Heart right ventricle (tissue), 16 donors: ENCODE results near the gene WFIKKN2. TPM values are rescaled to one million over a fixed set of nuclear protein-coding genes. Genes with fewer than 3 reads are reported as not detected.

Experiments
- ATAC-seq, 8 donors: fragments of 200-7000 bp; cut with Tn5 transposase; one replicate each; pipeline ENCODE4 v1.9.1; 2020; ENCODE audit warnings: mild to moderate bottlenecking in 8 of 8, moderate library complexity in 8 of 8, moderate number of reproducible peaks in 1 of 8
- DNase-seq, 2 donors: peaks; one replicate each; pipeline ENCODE4 v3.0.0-alpha.2; 2020
- H3K27ac ChIP-seq, 10 donors: fragments of 200-600 bp; sonication (generic) in 2 of 10; one replicate each; pipeline versions ENCODE4 v1.5.0 to v1.8.0; 2020 to 2022; ENCODE audit warnings: mild to moderate bottlenecking in 3 of 10
- H3K27me3 ChIP-seq, 7 donors: fragments of 200-600 bp; one replicate each; pipeline ENCODE4 v1.8.0; 2021 to 2022; ENCODE audit warnings: mild to moderate bottlenecking in 2 of 7
- H3K36me3 ChIP-seq, 9 donors: fragments of 200-600 bp; sonication (generic) in 1 of 9; one replicate each; pipeline versions ENCODE4 v1.5.0 to v1.8.0; 2020 to 2022; ENCODE audit warnings: mild to moderate bottlenecking in 2 of 9
- H3K4me1 ChIP-seq, 9 donors: fragments of 200-600 bp; sonication (generic) in 1 of 9; one replicate each; pipeline versions ENCODE4 v1.5.0 to v1.8.0; 2020 to 2022; ENCODE audit warnings: mild to moderate bottlenecking in 4 of 9
- H3K4me3 ChIP-seq, 10 donors: fragments of 200-600 bp; sonication (generic) in 2 of 10; one replicate each; pipeline versions ENCODE4 v1.5.0 to v1.8.0; 2020 to 2022; ENCODE audit warnings: mild to moderate bottlenecking in 7 of 10, moderate library complexity in 2 of 10
- H3K9me3 ChIP-seq, 11 donors: fragments of 200-600 bp in 10 of 11; sonication (generic) in 2 of 11; one replicate each; pipeline versions ENCODE4 v1.5.0 to v1.8.0; 2013 to 2022; ENCODE audit warnings: mild to moderate bottlenecking in 2 of 11, control low read depth in 1 of 11, moderate library complexity in 1 of 11
- WGBS, 2 donors: extraction: QIAGEN DNeasy Blood & Tissue Kit; methylation state at CpG; one replicate each; pipeline ENCODE4 v1.1.7; 2013; ENCODE audit warnings: inconsistent platforms in 1 of 2; 5-methylcytosine and 5-hydroxymethylcytosine counted together
- intact Hi-C, 10 donors: fragments of 100-400 bp; cut with DNase I; formaldehyde crosslinking; loops; one replicate each; pipeline versions ENCODE4 v1.11.1 to v1.14.2; 2022
- polyA plus RNA-seq, 2 donors: library from polyadenylated mRNA; stranded (reverse); fragments of 200-250 nt; gene quantifications; one replicate each; pipeline ENCODE4 v1.2.3, GENCODE V29; 2013
- total RNA-seq, 10 donors: library from RNA; stranded (reverse); fragmentation: NEBNext Ultra II Directional in 3 of 10; extraction: Animal tissue kit (Norgen Biotek cat#: 25700) in 3 of 10; gene quantifications; one replicate each; pipeline versions ENCODE4 v1.2.1 to v1.2.4, GENCODE V29; 2021 to 2023
- TF ChIP-seq, protein P1 (sequence below), 9 donors: fragments of 200-600 bp; sonication (generic) in 2 of 9; IDR thresholded peaks; one replicate each; pipeline versions ENCODE4 v1.5.0 to v1.8.0; 2021 to 2022; ENCODE audit warnings: antibody characterized with exemption in 9 of 9, mild to moderate bottlenecking in 5 of 9, moderate library complexity in 1 of 9
- donor health status: Arrhythmogenic right ventricular cardiomyopathy.
- donor health status: ischemic (EF 13 %, LVEDD 7.1; RV severe dilation, severe dysfunction).
- donor health status: healthy with polysubstance abuse.
- donor health status: DM: no; HTN: yes; CAD: no.
- donor health status: DM: no; HTN: no; CAD: no.
- donor health status: ischemic (EF 25% LVEDD 6.9; RV normal size, moderate dysfunction).
- donor health status: ischemic (EF 25% LVEDD 5.7; RV mildly dilated, moderate dysfunction).
- donor health status: healthy.
- donor health status: DM: yes; HTN: yes; CAD: no.
- donor health status: Ischemic cardiomyopathy.
- donor health status: ischemic (EF 35%, LVEDD 5.7; RV mildly dilated, moderate dysfunction).
- donor health status: nonischemic (EF 11% LVEDD 7.7; RV severe dilation, severe dysfunction).
- donor health status: DM: yes; HTN: yes; CAD: no.
- donor health status: PGD.
- donor health status: ischemic (EF 29% LVEDD 5.4; RV normal size, mild dysfunction).
- donor health status: nonischemic (EF 23%, LVEDD 6.1; RV moderate dilation, normal function).

Gene WFIKKN2
- total and polyA plus RNA-seq, 12 donors, result 0.10 to 1.7 (median 0.49) TPM

- TF ChIP-seq, protein P1, sequence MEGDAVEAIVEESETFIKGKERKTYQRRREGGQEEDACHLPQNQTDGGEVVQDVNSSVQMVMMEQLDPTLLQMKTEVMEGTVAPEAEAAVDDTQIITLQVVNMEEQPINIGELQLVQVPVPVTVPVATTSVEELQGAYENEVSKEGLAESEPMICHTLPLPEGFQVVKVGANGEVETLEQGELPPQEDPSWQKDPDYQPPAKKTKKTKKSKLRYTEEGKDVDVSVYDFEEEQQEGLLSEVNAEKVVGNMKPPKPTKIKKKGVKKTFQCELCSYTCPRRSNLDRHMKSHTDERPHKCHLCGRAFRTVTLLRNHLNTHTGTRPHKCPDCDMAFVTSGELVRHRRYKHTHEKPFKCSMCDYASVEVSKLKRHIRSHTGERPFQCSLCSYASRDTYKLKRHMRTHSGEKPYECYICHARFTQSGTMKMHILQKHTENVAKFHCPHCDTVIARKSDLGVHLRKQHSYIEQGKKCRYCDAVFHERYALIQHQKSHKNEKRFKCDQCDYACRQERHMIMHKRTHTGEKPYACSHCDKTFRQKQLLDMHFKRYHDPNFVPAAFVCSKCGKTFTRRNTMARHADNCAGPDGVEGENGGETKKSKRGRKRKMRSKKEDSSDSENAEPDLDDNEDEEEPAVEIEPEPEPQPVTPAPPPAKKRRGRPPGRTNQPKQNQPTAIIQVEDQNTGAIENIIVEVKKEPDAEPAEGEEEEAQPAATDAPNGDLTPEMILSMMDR (IDR thresholded peaks at IDR 0.05), result peak in 2 of 9 donors; percentile 8 to 17
These were observed 29.2 kb upstream of the WFIKKN2 start for GRCh38 chr17:50806141-50806643.

GRCh38 chr17:50807009-50807408 lies 28.4 kb upstream of the WFIKKN2 start:
- intact Hi-C loops, result no loop called here
- ATAC-seq (no peak), DNase-seq (no peak)
- no peaks in the 10 kb centered on the region for H3K36me3 ChIP-seq
- H3K27ac ChIP-seq, result no peak overlapping the region
- H3K27me3 ChIP-seq, result no peaks in the 10 kb centered on the region
- no peak overlapping the region for H3K4me3 ChIP-seq
- no peaks in the 10 kb centered on the region for H3K9me3 ChIP-seq
- no peaks in the 10 kb centered on the region for H3K4me1 ChIP-seq
- TF ChIP-seq, protein P1 (IDR thresholded peaks at IDR 0.05), result no peak
- 58 to 67% methylated on average over 2 of the region's 2 CpGs for WGBS, 2 donors

More at GRCh38 chr17:50806141-50806643, 29.2 kb upstream of the WFIKKN2 start:
- 72 to 80% methylated on average over 11 of the region's 11 CpGs for WGBS, 2 donors
- H3K4me3 ChIP-seq, result no peak overlapping the region
- ATAC-seq (peak in 1 of 8 donors; percentile 34), DNase-seq (no peak)
- no peaks in the 10 kb centered on the region for H3K27me3 ChIP-seq
- H3K9me3 ChIP-seq, result no peaks in the 10 kb centered on the region
- no peaks in the 10 kb centered on the region for H3K36me3 ChIP-seq
- no peaks in the 10 kb centered on the region for H3K4me1 ChIP-seq
- intact Hi-C loops, result no loop called here
- H3K27ac ChIP-seq, result no peak overlapping the region

DNA sequence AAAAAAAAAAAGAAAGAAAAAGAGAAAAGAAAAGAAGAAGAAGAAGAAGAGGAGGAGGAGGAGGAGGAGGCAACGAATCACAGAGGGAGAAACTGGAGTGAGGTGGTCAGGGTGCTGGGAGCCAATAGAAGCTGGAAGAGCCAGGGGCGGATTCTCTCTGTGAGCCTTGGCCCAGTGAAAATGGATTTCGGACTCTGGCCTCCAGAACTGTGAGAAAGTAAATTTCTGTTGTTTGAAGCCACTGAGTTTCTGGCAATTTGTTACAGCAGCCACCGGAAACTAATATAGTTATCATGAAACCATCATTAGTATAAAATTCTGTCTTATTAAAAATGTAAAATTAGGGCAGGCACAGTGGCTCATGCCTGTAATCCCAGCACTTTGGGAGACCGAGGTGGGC lies 27.7 kb upstream of the WFIKKN2 start:
- no peaks in the 10 kb centered on the region for H3K9me3 ChIP-seq
- no peak overlapping the region for H3K27ac ChIP-seq
- H3K27me3 ChIP-seq, result no peaks in the 10 kb centered on the region
- DNase-seq (no peak), ATAC-seq (no peak)
- no peak overlapping the region for H3K4me3 ChIP-seq
- no peaks in the 10 kb centered on the region for H3K36me3 ChIP-seq
- H3K4me1 ChIP-seq, result no peaks in the 10 kb centered on the region
- WGBS, 2 donors, result 93 to 94% methylated on average over 5 of the region's 5 CpGs
- TF ChIP-seq, protein P1 (IDR thresholded peaks at IDR 0.05), result no peak
- intact Hi-C loops, result no loop called here

- no peak overlapping the region for H3K4me3 ChIP-seq
- 94 to 95% methylated on average over 7 of the region's 7 CpGs for WGBS, 2 donors
- intact Hi-C loops, result no loop called here
- TF ChIP-seq, protein P1 (IDR thresholded peaks at IDR 0.05), result no peak
- no peaks in the 10 kb centered on the region for H3K27me3 ChIP-seq
- DNase-seq (no peak), ATAC-seq (no peak)
- no peaks in the 10 kb centered on the region for H3K4me1 ChIP-seq
- no peaks in the 10 kb centered on the region for H3K36me3 ChIP-seq
- H3K27ac ChIP-seq, result no peak overlapping the region
- H3K9me3 ChIP-seq, result no peaks in the 10 kb centered on the region
These were observed 27.0 kb upstream of the WFIKKN2 start for GRCh38 chr17:50808413-50808812.
